Muscle of leg (tissue), 11 donors: ENCODE measurements around the gene MRPL46. TPM values are rescaled to one million over a fixed set of nuclear protein-coding genes. Genes with fewer than 3 reads are reported as not detected.
"Not testable (repeated sequence)": the region's sequence is repeated elsewhere in the genome, so short reads cannot be mapped to it uniquely, and the experiment has no call there.

Source experiments
- DNase-seq: peaks from one replicate; pipeline ENCODE4 v3.0.0; 2013
- H3K27ac ChIP-seq: one replicate; pipeline ENCODE4 v1.5.1; 2013; ENCODE audit warnings: mild to moderate bottlenecking, low read length, control low read depth
- H3K27me3 ChIP-seq: one replicate; pipeline ENCODE4 v1.6.1; 2013; ENCODE audit warnings: low read length; ENCODE audit not compliant: control insufficient read depth, insufficient read depth
- H3K36me3 ChIP-seq: one replicate; pipeline ENCODE4 v1.6.1; 2013; ENCODE audit warnings: low read length; ENCODE audit not compliant: control insufficient read depth, insufficient read depth
- H3K4me1 ChIP-seq: one replicate; pipeline ENCODE4 v1.6.1; 2013; ENCODE audit warnings: low read length; ENCODE audit not compliant: control insufficient read depth, insufficient read depth
- H3K4me3 ChIP-seq: one replicate; pipeline ENCODE4 v1.5.1; 2013; ENCODE audit warnings: low read length, control low read depth
- H3K9me3 ChIP-seq: replicated peaks from 2 replicates; pipeline ENCODE4 v1.6.1; 2013; ENCODE audit warnings: low read depth, low read length; ENCODE audit not compliant: control insufficient read depth
- WGBS: methylation state at CpG from one replicate; pipeline ENCODE4 v1.1.5; 2013; ENCODE audit warnings: missing lambda C conversion rate; ENCODE audit not compliant: insufficient coverage; 5-methylcytosine and 5-hydroxymethylcytosine counted together
- polyA plus RNA-seq, 8 donors: library from polyadenylated mRNA; unstranded; fragments of 120-200 nt; gene quantifications; one replicate each; pipeline versions ENCODE4 v1.2.1 to v1.2.3, GENCODE V29; 2013; ENCODE audit warnings: inconsistent platforms in 1 of 8, low replicate concordance in 1 of 8; ENCODE audit not compliant: insufficient read length in 8 of 8, insufficient read depth in 1 of 8
- total RNA-seq: library from RNA; stranded (reverse); fragments of 120-200 nt; gene quantifications from one replicate; pipeline ENCODE4 v1.2.4, GENCODE V29; 2013

The MRPL46 gene
- total and polyA plus RNA-seq, 9 donors: 22.0 to 27.2 (median 23.4) TPM

GRCh38 chr15:88468721-88469120, 1.5 kb upstream of the MRPL46 start:
- H3K4me1 ChIP-seq, DNase-seq, H3K9me3 ChIP-seq, H3K27ac ChIP-seq, H3K27me3 ChIP-seq, H3K4me3 ChIP-seq: not testable (repeated sequence)
- WGBS: 96% methylated on average over 9 of the region's 10 CpGs
- peaks cover 38% of the 10 kb centered on the region for H3K36me3 ChIP-seq

- H3K36me3 ChIP-seq: peaks cover 37% of the 10 kb centered on the region
- 0% methylated on average over 8 of the region's 17 CpGs for WGBS
- peaks cover 8% of the 10 kb centered on the region for H3K4me1 ChIP-seq
Measured at GRCh38 chr15:88467935-88468528, 844 bp upstream of the MRPL46 start.

GRCh38 chr15:88465633-88466224, 1.5 kb downstream of the MRPL46 start:
- no peaks in the 10 kb centered on the region for H3K27me3 ChIP-seq
- no peak overlapping the region for H3K27ac ChIP-seq
- WGBS: 100% methylated on average over 1 of the region's 4 CpGs
- no peak for DNase-seq
- H3K9me3 ChIP-seq: no peaks in the 10 kb centered on the region
- peaks cover 35% of the 10 kb centered on the region for H3K36me3 ChIP-seq
- no peak overlapping the region for H3K4me3 ChIP-seq
- H3K4me1 ChIP-seq: peaks cover 8% of the 10 kb centered on the region

More at GRCh38 chr15:88467935-88468528, 844 bp upstream of the MRPL46 start:
- H3K9me3 ChIP-seq: no peaks in the 10 kb centered on the region
- H3K4me3 ChIP-seq: peak overlapping the region; percentile 56
- H3K27ac ChIP-seq: peak overlapping the region; percentile 86
- DNase-seq: peak; percentile 11
- no peaks in the 10 kb centered on the region for H3K27me3 ChIP-seq

DNA sequence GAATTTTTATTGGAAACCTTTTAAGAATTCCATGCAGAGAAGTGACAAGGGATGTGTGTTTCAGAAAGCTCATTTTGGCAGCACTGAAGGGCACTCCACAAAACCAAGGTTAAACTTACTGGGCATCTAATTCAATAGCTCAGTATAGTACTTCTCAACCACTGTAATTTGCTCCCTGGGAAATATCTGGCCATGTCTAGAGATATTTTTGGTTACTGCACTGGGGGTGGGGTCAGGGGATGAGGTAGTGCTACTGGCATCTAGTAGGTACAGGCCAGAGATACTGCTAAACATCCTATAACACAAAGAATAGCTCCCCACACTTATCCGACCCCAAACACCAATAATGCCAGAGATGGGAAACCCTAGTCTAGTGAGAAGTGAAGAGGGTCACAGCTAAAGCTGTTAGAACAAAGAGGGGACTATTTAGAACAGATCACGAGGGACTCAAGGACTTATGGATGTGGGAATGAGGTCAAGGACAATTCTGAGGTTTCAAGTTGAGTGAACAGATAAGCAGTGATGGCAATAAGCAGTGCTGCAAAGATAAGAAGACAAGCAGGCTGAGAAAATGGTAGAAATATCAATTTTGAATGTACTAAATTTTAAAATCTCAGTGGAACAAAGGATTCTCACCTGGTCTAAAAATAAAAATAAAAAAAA, 3.2 kb downstream of the MRPL46 start:
- Histone ChIP-seq H3K36me3 (peaks cover 46% of the 10 kb centered on the region), H3K4me1 (peaks cover 8% of the 10 kb centered on the region), H3K27ac (no peak overlapping the region), H3K4me3 (no peak overlapping the region), H3K27me3 (no peaks in the 10 kb centered on the region), H3K9me3 (no peaks in the 10 kb centered on the region)
- 91% methylated on average over 1 of the region's 2 CpGs for WGBS
- no peak for DNase-seq

DNA sequence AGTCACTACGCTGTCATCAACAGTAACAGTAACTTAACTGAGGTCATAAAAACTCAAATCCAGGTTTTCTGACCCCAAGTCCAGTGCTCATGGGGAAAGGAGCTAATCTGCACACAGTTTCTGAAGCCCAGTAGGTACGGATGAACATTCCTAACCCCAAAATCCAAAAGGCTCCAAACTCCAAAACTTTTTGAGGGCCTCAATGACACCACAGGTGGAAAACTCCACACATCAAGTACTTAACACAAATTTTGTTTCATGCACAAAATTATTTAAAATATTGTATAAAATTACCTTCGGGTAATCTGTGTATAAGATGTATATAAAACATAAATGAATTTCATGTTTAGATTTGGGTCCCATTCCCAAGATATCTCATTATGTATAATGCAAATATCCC, 10.5 kb downstream of the MRPL46 start:
- Histone ChIP-seq H3K9me3 (no peaks in the 10 kb centered on the region), H3K27me3 (no peaks in the 10 kb centered on the region), H3K36me3 (peaks cover 41% of the 10 kb centered on the region), H3K4me3 (no peak overlapping the region), H3K27ac (no peak overlapping the region), H3K4me1 (peaks cover 7% of the 10 kb centered on the region)
- no peak for DNase-seq
- WGBS: no CpG with 5 or more reads among the region's 3 CpGs

- Histone ChIP-seq H3K4me3 (no peak overlapping the region), H3K27me3 (no peaks in the 10 kb centered on the region), H3K9me3 (no peaks in the 10 kb centered on the region), H3K27ac (no peak overlapping the region), H3K36me3 (peaks cover 35% of the 10 kb centered on the region), H3K4me1 (peaks cover 7% of the 10 kb centered on the region)
- 25% methylated on average over 9 of the region's 9 CpGs for WGBS
- peak; percentile 74 for DNase-seq
Measured at GRCh38 chr15:88454867-88455810, 12.0 kb downstream of the MRPL46 start.

- peaks cover 26% of the 10 kb centered on the region for H3K36me3 ChIP-seq
- DNase-seq: no peak
- peaks cover 7% of the 10 kb centered on the region for H3K4me1 ChIP-seq
- H3K9me3 ChIP-seq: no peaks in the 10 kb centered on the region
- H3K4me3 ChIP-seq: no peak overlapping the region
- H3K27ac ChIP-seq: no peak overlapping the region
- H3K27me3 ChIP-seq: no peaks in the 10 kb centered on the region
- WGBS: 67% methylated on average over 1 of the region's 1 CpG
Measured at GRCh38 chr15:88454236-88454635, 13.0 kb downstream of the MRPL46 start.

- Histone ChIP-seq H3K4me1 (peaks cover 9% of the 10 kb centered on the region), H3K27ac (no peak overlapping the region), H3K36me3 (peaks cover 20% of the 10 kb centered on the region), H3K9me3 (no peaks in the 10 kb centered on the region), H3K4me3 (no peak overlapping the region), H3K27me3 (no peaks in the 10 kb centered on the region)
- no peak for DNase-seq
- WGBS: 30% methylated on average over 1 of the region's 1 CpG
Measured at GRCh38 chr15:88453651-88454050, 13.5 kb downstream of the MRPL46 start.

DNA sequence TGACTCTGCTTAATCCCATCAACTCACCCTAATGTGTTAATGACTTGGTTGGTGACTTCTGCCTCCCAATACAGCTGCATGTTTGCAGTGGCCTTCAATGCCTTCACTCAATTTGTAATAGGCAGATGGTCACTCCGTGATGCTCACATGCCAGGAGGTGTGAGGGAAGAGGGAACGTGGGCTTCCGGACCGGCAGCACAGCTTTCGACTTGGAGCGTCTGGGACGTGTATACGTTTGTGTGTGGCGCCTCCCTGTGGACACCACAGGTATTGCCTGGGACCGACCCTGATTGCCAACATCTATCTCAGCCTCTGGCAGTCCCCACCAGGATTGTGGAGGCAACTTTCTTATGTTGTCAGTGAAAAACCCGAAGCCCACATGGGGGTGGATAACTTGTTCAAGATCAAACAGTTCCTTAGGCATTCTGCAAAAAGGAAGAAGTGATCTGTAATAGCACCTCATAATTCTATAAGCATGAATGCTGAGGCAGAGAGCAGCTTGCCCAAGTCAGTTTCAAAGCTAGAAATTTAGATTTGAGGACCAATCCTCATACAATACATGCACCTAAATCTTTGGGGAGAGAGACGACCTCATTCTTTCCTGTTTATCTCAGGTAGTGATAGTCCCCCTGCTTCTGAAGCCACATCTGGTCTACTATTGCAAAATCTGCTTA, 16.9 kb downstream of the MRPL46 start:
- Histone ChIP-seq H3K4me3 (no peak overlapping the region), H3K4me1 (peaks cover 7% of the 10 kb centered on the region), H3K27ac (no peak overlapping the region), H3K36me3 (peaks cover under 1% of the 10 kb centered on the region), H3K9me3 (no peaks in the 10 kb centered on the region), H3K27me3 (no peaks in the 10 kb centered on the region)
- peak; percentile 40 for DNase-seq
- WGBS: 0% methylated on average over 4 of the region's 12 CpGs
